CD4-positive, CD25-positive, alpha-beta regulatory T cell (primary cell): ENCODE results near the gene GPATCH1. TPM values are rescaled to one million over a fixed set of nuclear protein-coding genes. Genes with fewer than 3 reads are reported as not detected.

Source experiments
- ATAC-seq, 2 donors: fragments of 150-1000 bp; cut with Tn5 transposase; one replicate each; pipeline ENCODE4 v1.10.0; 2021; ENCODE audit warnings: low read depth in 2 of 2, moderate number of reproducible peaks in 2 of 2, moderate library complexity in 1 of 2
- DNase-seq, 3 donors: peaks; one replicate each; pipeline versions ENCODE4 v3.0.0 to v3.0.0-alpha.2; 2012 to 2022; ENCODE audit warnings: mixed read lengths in 1 of 3
- H3K27ac ChIP-seq: one replicate; pipeline ENCODE4 v1.7.0; 2013; ENCODE audit warnings: mild to moderate bottlenecking, low read length; ENCODE audit not compliant: insufficient read depth, poor library complexity, severe bottlenecking
- H3K27me3 ChIP-seq: one replicate; pipeline ENCODE4 v1.7.0; 2013; ENCODE audit warnings: low read length; ENCODE audit not compliant: control insufficient read depth, insufficient read depth
- H3K36me3 ChIP-seq: one replicate; pipeline ENCODE4 v1.7.0; 2013; ENCODE audit warnings: mild to moderate bottlenecking, low read length, moderate library complexity; ENCODE audit not compliant: control insufficient read depth, insufficient read depth
- H3K4me1 ChIP-seq: 2 replicates; pipeline ENCODE4 v1.7.0; 2013; ENCODE audit warnings: mild to moderate bottlenecking, low read length; ENCODE audit not compliant: insufficient read depth, control insufficient read depth, poor library complexity, severe bottlenecking
- H3K4me3 ChIP-seq: one replicate; pipeline ENCODE4 v1.7.0; 2013; ENCODE audit warnings: low read depth, mild to moderate bottlenecking, low read length, moderate library complexity
- H3K9me3 ChIP-seq, 2 experiments: 1 replicate in 1 of 2; 2 replicates in 1 of 2; pipeline ENCODE4 v1.7.0; 2013; ENCODE audit warnings: low read length in 2 of 2, mild to moderate bottlenecking in 1 of 2, moderate library complexity in 1 of 2; ENCODE audit not compliant: control insufficient read depth in 2 of 2
- H3K27ac Mint-ChIP-seq, 3 donors: one replicate each; pipeline ENCODE4 v1.8.0; 2020 to 2022; ENCODE audit warnings: mild to moderate bottlenecking in 3 of 3, mixed read lengths in 3 of 3, moderate library complexity in 2 of 3
- H3K27me3 Mint-ChIP-seq: one replicate; pipeline ENCODE4 v1.8.0; 2022; ENCODE audit warnings: mild to moderate bottlenecking, mixed read lengths
- H3K36me3 Mint-ChIP-seq: one replicate; pipeline ENCODE4 v1.8.0; 2020; ENCODE audit warnings: mixed read lengths
- H3K4me1 Mint-ChIP-seq, 4 donors: one replicate each; pipeline ENCODE4 v1.8.0; 2020 to 2022; ENCODE audit warnings: mixed read lengths in 4 of 4, mild to moderate bottlenecking in 1 of 4
- H3K4me3 Mint-ChIP-seq, 4 donors: one replicate each; pipeline ENCODE4 v1.8.0; 2020 to 2022; ENCODE audit warnings: mild to moderate bottlenecking in 4 of 4, mixed read lengths in 4 of 4, moderate library complexity in 3 of 4
- H3K9me3 Mint-ChIP-seq, 7 donors: one replicate each; pipeline ENCODE4 v1.8.0; 2020 to 2022; ENCODE audit warnings: mixed read lengths in 7 of 7, mild to moderate bottlenecking in 3 of 7, moderate library complexity in 2 of 7
- polyA plus RNA-seq, 4 donors: library from polyadenylated mRNA; unstranded; fragments of 300-500 nt; fragmentation: Illumina TruSeq; gene quantifications; one replicate each; pipeline ENCODE4 v1.2.3, GENCODE V29; 2021
- total RNA-seq: library from RNA; stranded (reverse); gene quantifications from one replicate; pipeline ENCODE4 v1.2.3, GENCODE V29; 2022

The GPATCH1 gene
- total and polyA plus RNA-seq, 5 donors from 2014 or later, result 3.9 to 9.6 (median 5.0) TPM

DNA sequence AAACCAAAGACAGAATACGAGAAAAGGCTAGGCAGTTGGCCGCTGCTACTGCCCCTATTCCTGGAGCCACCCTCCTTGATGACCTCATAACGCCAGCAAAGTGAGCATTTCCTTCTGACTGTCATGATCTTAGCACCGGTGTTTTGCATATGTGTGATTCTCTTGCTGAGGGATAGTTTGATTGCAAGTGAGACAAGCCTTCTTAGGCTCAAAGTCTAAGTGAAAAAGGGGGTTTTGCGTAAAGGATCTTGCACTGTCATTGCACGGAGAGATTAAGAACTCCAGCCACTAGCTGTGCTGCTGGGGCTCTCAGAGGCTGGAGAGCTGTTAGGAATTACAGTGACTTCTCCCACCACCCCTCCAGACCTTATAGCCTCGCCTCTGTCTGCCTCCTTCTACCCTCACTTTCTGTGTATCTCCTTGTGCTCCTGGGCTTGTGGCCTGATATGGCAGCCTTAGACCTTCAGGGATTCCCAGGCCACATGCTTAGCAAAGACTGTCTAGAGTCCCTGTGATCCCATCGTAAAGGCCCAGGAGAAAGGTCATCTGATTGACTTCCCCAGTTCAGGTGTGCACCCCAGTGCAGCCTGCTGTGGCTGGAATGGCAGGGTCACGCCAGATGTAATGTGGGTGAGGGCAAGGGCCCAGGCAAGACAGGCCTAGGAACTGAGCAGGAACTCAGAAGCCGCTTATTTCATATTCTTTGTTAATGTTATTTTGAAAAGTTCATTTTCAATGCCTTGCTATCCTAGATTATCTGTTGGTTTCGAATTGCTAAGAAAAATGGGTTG, 12.6 kb downstream of the GPATCH1 start:
- Histone ChIP-seq H3K27me3 (no peaks in the 10 kb centered on the region), H3K4me1 (no peaks in the 10 kb centered on the region), H3K9me3 (no peaks in the 10 kb centered on the region), H3K4me3 (no peak overlapping the region), H3K36me3 (peaks cover 82% of the 10 kb centered on the region), H3K27ac (no peak overlapping the region)
- no peaks in the 10 kb centered on the region for H3K9me3 Mint-ChIP-seq
- no peak overlapping the region for H3K4me3 Mint-ChIP-seq
- no peaks in the 10 kb centered on the region for H3K27me3 Mint-ChIP-seq
- peaks cover 3 to 8% (median 5%) of the 10 kb centered on the region in 4 donors for H3K4me1 Mint-ChIP-seq
- no peak overlapping the region for H3K27ac Mint-ChIP-seq
- ATAC-seq (no peak), DNase-seq (no peak)
- H3K36me3 Mint-ChIP-seq, result peaks cover 52% of the 10 kb centered on the region

DNA sequence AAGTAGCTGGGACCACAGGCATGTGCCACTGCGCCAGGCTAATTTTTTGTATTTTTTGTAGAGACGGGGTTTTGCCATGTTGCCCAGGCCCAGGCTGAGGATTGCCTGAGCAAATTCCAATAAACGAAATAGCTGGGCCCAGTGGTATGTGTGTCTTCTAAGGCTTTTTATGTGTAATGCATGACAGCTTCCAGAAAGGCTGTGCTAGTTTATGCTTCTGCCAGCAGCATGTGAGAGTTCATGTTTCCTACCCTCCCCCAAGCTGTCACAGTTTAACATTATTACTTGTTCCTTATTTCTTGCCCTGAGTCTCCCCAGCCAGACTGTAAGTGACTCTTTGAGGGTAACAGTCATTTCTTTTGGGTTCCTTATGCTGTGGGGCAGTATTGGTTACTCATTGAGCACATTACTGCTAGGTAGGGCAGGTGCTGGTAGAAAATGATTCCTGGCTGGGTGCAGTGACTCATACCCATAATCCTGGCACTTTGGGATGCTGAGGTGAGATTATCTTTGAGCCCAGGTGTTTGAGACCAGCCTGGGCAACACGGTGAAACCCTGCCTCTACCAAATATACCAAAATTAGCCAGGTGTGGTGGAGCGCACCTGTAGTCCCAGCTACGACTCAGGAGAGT, 13.6 kb downstream of the GPATCH1 start:
- no peak overlapping the region for H3K27ac ChIP-seq
- DNase-seq (no peak), ATAC-seq (no peak)
- H3K27ac Mint-ChIP-seq, result no peak overlapping the region
- peaks cover 3 to 5% (median 5%) of the 10 kb centered on the region in 4 donors for H3K4me1 Mint-ChIP-seq
- no peaks in the 10 kb centered on the region for H3K27me3 ChIP-seq
- H3K4me1 ChIP-seq, result no peaks in the 10 kb centered on the region
- no peaks in the 10 kb centered on the region for H3K27me3 Mint-ChIP-seq
- H3K36me3 Mint-ChIP-seq, result peaks cover 50% of the 10 kb centered on the region
- no peaks in the 10 kb centered on the region for H3K9me3 ChIP-seq
- no peak overlapping the region for H3K4me3 ChIP-seq
- H3K36me3 ChIP-seq, result peaks cover 77% of the 10 kb centered on the region
- no peak overlapping the region for H3K4me3 Mint-ChIP-seq
- H3K9me3 Mint-ChIP-seq, result no peaks in the 10 kb centered on the region

- Mint-ChIP-seq H3K4me3 (no peak overlapping the region), H3K27me3 (no peaks in the 10 kb centered on the region), H3K9me3 (no peaks in the 10 kb centered on the region), H3K27ac (peak overlapping the region in 1 of 3 donors; percentile 14), H3K4me1 (peaks cover 0 to 5% (median 2%) of the 10 kb centered on the region in 4 donors), H3K36me3 (peaks cover 43% of the 10 kb centered on the region)
- Histone ChIP-seq H3K9me3 (no peaks in the 10 kb centered on the region), H3K36me3 (peaks cover 70% of the 10 kb centered on the region), H3K4me3 (no peak overlapping the region), H3K4me1 (no peaks in the 10 kb centered on the region), H3K27me3 (no peaks in the 10 kb centered on the region), H3K27ac (no peak overlapping the region)
- ATAC-seq (no peak), DNase-seq (peak in 1 of 3 donors; percentile 5)
Measured at GRCh38 chr19:33096005-33096404, 15.0 kb downstream of the GPATCH1 start.

- H3K4me3 Mint-ChIP-seq, result no peak overlapping the region
- Histone ChIP-seq H3K4me1 (no peaks in the 10 kb centered on the region), H3K36me3 (peaks cover 68% of the 10 kb centered on the region), H3K27me3 (no peaks in the 10 kb centered on the region), H3K9me3 (no peaks in the 10 kb centered on the region), H3K27ac (no peak overlapping the region), H3K4me3 (no peak overlapping the region)
- no peaks in the 10 kb centered on the region for H3K9me3 Mint-ChIP-seq
- H3K27me3 Mint-ChIP-seq, result no peaks in the 10 kb centered on the region
- DNase-seq, result no peak
- H3K4me1 Mint-ChIP-seq, result peaks cover 0 to 5% (median 4%) of the 10 kb centered on the region in 4 donors
- peak overlapping the region in 1 of 3 donors; percentile 43 for H3K27ac Mint-ChIP-seq
- no peak for ATAC-seq
- peaks cover 52% of the 10 kb centered on the region for H3K36me3 Mint-ChIP-seq
Measured at GRCh38 chr19:33098055-33098534, 17.1 kb downstream of the GPATCH1 start.

DNA sequence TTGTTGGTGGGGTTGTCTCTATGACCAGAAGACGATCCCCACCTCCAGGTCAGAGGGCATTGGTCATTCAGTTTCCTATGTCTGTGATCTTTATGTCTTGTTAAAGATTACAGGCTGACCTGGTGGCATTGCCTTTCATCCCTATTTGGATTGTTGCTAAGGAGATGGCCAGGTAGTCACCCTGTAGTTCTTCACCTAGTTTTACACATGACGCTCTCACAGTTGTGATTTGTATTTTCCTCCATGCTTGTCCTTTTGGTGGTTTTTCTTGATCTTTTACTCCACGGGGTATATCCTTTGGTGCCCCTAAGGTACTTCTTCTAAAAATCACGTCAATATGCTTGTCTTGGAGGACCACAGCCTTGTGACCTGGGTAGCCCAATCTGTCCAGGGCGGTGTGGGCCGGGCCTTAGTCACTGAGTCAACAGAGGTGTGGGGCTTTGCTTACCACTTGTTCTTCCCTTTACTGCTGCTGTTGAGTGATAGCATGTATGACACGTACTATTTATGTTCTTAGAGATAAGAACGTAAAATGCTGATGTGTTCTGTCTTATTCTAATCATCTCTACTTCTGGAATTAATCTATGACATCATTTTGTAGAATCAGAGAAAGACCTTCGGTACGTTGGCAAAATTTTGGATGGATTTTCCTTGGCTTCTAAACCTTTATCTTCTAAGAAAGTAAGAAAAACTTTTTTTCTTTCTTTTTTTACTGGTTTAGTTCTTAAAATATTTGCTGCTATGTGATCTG, 20.1 kb downstream of the GPATCH1 start:
- ATAC-seq (no peak), DNase-seq (no peak)
- no peaks in the 10 kb centered on the region for H3K4me1 ChIP-seq
- peak overlapping the region in 1 of 3 donors; percentile 23 for H3K27ac Mint-ChIP-seq
- H3K9me3 Mint-ChIP-seq, result no peaks in the 10 kb centered on the region
- H3K27me3 ChIP-seq, result no peaks in the 10 kb centered on the region
- H3K36me3 Mint-ChIP-seq, result peaks cover 43% of the 10 kb centered on the region
- H3K4me3 ChIP-seq, result no peak overlapping the region
- peaks cover 0 to 5% (median 3%) of the 10 kb centered on the region in 4 donors for H3K4me1 Mint-ChIP-seq
- peaks cover 58% of the 10 kb centered on the region for H3K36me3 ChIP-seq
- no peaks in the 10 kb centered on the region for H3K9me3 ChIP-seq
- H3K4me3 Mint-ChIP-seq, result no peak overlapping the region
- H3K27ac ChIP-seq, result no peak overlapping the region
- no peaks in the 10 kb centered on the region for H3K27me3 Mint-ChIP-seq

DNA sequence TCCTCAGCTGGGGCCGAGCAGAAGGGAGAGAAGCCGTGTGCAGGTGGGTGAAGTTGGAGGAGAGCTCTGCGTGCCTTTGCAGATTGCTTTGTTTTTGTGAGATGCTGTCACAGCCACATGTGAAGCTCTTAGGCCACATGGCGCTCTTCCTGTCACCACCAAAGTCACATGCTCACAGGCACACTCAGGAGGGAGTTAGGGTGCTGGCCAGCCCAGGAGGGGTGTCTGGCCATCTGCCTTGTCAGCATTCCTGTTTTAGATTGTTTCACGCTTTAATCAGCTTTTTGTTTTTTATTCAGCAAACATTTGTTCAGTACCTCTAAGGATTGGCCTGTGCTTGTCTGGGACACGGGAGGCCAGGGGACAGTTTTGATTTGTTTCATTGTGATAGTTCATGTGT, 21.9 kb downstream of the GPATCH1 start:
- H3K27me3 ChIP-seq, result no peaks in the 10 kb centered on the region
- H3K36me3 ChIP-seq, result peaks cover 63% of the 10 kb centered on the region
- no peak overlapping the region for H3K4me3 Mint-ChIP-seq
- H3K36me3 Mint-ChIP-seq, result peaks cover 43% of the 10 kb centered on the region
- no peaks in the 10 kb centered on the region for H3K27me3 Mint-ChIP-seq
- no peaks in the 10 kb centered on the region for H3K4me1 ChIP-seq
- H3K9me3 ChIP-seq, result no peaks in the 10 kb centered on the region
- peaks cover 0 to 5% (median 0%) of the 10 kb centered on the region in 4 donors for H3K4me1 Mint-ChIP-seq
- no peaks in the 10 kb centered on the region for H3K9me3 Mint-ChIP-seq
- DNase-seq, result no peak
- no peak overlapping the region for H3K4me3 ChIP-seq
- ATAC-seq, result no peak
- H3K27ac ChIP-seq, result no peak overlapping the region
- no peak overlapping the region for H3K27ac Mint-ChIP-seq

GRCh38 chr19:33108161-33108560, 27.2 kb downstream of the GPATCH1 start:
- Histone ChIP-seq H3K9me3 (no peaks in the 10 kb centered on the region), H3K4me1 (no peaks in the 10 kb centered on the region), H3K4me3 (no peak overlapping the region), H3K27ac (no peak overlapping the region), H3K36me3 (peaks cover 73% of the 10 kb centered on the region), H3K27me3 (no peaks in the 10 kb centered on the region)
- H3K27ac Mint-ChIP-seq, result peak overlapping the region in 1 of 3 donors; percentile 86
- ATAC-seq (no peak), DNase-seq (no peak)
- H3K9me3 Mint-ChIP-seq, result no peaks in the 10 kb centered on the region
- no peaks in the 10 kb centered on the region for H3K27me3 Mint-ChIP-seq
- H3K4me1 Mint-ChIP-seq, result no peaks in the 10 kb centered on the region
- H3K36me3 Mint-ChIP-seq, result peaks cover 47% of the 10 kb centered on the region
- no peak overlapping the region for H3K4me3 Mint-ChIP-seq
